Fibroblast of skin of abdomen (primary cell): ENCODE measurements around the gene ZER1.
A peak's percentile ranks its signal among the peaks of the same experiment; 100 is the strongest.

Experiments used
- DNase-seq: peaks from one replicate; pipeline ENCODE4 v3.0.0-alpha.2; 2013

Gene ZER1

DNA sequence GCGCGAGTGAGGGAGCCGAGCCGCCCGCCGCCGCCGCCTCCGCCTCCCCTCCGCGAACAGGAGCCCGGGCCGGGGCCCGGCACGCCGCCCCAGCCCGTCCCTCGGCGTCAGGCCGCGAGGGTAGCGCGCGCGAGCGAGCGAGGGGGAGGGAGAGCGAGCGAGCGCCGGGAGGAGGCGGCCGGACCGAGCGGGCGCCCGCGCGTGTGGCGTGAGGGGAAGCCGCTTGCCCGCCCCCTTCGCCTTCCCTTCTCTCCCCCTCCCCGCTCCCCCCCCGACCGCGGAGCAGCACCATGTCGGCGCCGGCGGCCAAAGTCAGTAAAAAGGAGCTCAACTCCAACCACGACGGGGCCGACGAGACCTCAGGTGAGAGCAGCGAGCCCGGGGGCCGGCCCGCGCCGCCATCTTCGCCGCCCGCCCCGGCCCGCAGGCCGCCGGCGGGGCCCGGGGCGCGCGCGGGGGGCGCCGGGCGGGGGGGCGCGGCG, 82.4 kb downstream of the ZER1 start:
- DNase-seq: no peak

DNA sequence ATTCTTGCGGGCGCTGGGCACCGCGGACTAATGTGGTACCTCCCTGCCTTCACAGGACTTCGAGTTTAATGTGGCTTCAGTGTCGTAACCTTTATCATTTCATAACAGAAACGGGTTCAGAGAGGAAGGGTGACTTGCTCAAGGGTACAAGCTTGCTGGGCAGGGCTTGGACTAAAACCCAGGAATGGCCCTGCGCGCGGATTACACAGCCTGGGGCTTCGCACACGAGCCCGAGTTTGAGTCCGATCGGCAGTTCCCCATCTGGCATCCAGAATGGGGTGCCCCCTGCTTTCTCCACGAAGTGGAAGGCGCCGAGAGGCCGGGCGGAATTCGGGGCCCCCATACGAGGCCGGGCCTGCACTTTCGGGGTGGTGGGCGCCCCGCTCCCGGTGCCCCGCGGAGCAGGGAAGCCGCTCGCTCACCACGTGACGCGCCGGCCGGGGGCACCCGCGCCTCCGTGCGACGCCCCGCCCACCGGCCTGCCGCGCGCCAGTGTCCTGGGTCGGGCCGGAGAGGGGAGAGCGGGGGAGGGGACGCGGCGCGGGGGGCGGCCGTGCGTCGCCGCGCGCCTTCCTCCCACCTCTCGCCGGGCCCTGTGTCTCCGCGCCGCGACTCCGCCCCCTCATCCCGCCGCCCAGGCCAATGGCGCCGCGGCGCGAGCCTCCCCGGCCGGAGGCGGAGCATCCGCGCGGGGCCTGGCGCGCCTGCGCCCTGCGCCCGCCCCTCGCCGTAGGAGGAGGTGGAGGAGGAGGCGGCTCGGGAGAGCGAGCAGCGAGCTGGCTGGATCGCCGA, 83.0 kb downstream of the ZER1 start, which contains the start of gene SET:
Gene SET (plus strand): TSS at position 722 of the 792 bp plus-strand sequence. CDS start 361 bp downstream, outside the sequence.
- peak; percentile 96 for DNase-seq

DNA sequence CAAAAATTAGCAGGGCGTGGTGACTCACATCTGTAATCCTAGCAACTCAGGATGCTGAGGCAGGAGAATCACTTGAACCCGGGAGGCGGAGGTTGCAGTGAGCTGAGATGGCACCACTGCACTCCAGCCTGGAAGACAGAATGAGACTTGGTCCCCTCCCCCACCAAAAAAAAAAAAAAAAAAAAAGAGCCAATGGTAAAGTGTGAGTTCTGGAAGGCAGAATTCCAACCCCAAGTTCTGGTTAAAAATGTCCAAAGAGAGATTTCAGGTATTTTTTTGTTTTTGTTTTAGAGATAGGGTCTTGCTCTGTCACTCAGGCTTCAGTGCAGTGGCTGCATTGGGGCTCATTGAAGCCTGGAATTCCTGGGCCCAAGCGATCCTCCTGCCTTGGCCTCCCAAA, 84.3 kb downstream of the ZER1 start:
- no peak for DNase-seq

GRCh38 chr9:128685636-128686489, 85.9 kb downstream of the ZER1 start:
- no peak for DNase-seq

GRCh38 chr9:128684325-128685199, 87.2 kb downstream of the ZER1 start:
- DNase-seq: peak; percentile 74

DNA sequence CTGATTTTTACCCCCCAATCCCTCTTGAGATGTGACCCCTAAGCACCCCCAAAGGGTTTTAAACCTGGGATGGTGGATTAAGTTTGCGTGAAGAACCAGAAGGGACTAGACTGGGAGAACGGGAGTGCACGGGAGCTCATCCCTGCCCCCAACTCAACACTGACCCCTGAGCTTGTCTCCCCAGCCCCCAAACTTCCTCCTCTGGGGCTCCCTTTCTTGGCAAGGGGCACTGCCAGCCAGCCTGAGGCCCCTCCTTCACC, 87.7 kb downstream of the ZER1 start:
- DNase-seq: no peak

- DNase-seq: peak; percentile 43
Measured at GRCh38 chr9:128683340-128684064, 88.2 kb downstream of the ZER1 start.
